SK-MEL-5 (cell line): Measurements from ENCODE around the gene LIMD2. TPM values are rescaled to one million over a fixed set of nuclear protein-coding genes. Genes with fewer than 3 reads are reported as not detected.
"Not testable (repeated sequence)": the region's sequence is repeated elsewhere in the genome, so short reads cannot be mapped to it uniquely, and the experiment has no call there.

Experiments
- DNase-seq: peaks from one replicate; pipeline ENCODE4 v3.0.0-alpha.2; 2016; ENCODE audit warnings: low read depth, low spot score
- in situ Hi-C: cut with HindIII; loops from 2 replicates; pipeline ENCODE4 v1.10.0; 2016; ENCODE audit warnings: low sequenced_read_pairs, high pct_unique_total_duplicates, low pct_unique_long_range_greater_than_20kb
- polyA plus RNA-seq, 2 experiments: library from polyadenylated mRNA; depleted of rRNA; stranded (reverse); fragments of >200 nt; gene quantifications; 2 replicates each; pipeline ENCODE4 v1.2.3, GENCODE V29; 2015
- total RNA-seq: library from RNA; depleted of rRNA; stranded (reverse); fragments of >200 nt; shearing (Covaris generic); gene quantifications from 2 replicates; pipeline ENCODE4 v1.2.3, GENCODE V29; 2014; rRNA removed

The LIMD2 gene
- total RNA-seq: 12.0 and 18.6 TPM in 2 replicates
- 6.5 and 12.1 TPM in 2 replicates for polyA plus RNA-seq (2015; cell fraction: cytosol; rRNA removed)
- 30.4 and 43.0 TPM in 2 replicates for polyA plus RNA-seq (2015; cell fraction: nucleus; rRNA removed)

- DNase-seq: no peak
- in situ Hi-C loops: no loop called here
Measured at GRCh38 chr17:63699638-63700527, at the start of gene LIMD2. Gene LIMD2 (minus strand): TSS chr17:63700125. CDS start chr17:63699298, 827 bp downstream.

DNA sequence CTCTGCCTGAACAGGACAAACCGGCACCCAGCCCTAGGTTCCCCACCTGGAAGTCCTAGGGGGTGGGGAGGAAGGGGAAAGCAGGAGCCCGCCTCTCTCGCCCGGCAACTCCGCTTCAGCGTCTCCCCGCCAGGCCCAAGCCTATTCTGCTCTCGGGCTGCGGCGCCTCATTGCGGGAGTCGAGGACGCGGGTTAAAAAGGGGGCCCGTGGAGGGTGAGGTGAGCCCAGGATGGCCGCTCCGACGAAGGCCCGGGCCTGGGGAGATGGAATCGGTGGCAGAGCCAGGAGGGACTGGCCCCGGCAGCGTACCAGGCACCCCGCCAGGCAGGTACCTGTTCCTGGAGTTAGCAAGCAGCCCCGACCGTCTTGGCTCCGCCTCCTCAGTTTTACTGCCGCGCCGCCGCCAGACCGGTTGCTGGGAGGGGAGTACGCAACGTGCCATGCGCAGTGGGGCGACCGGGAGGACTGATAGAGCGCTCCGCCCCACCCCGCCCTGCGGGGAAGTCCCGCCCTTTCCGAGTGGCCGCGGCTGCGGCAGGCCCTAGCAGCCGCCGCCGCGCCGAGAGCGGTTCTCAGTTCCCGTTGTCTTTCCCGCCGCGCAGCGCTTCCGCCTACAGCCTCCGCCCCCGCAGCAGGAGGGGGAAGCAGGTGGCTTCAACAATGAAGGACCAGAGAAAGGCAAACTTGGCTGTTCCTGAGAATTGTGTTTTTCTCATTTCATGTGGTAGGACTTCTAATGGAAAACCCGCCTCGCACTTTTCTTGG is 41.7 kb upstream of the LIMD2 start, which contains the start of gene STRADA:
TSS of gene STRADA (minus strand) at position 392 of the 766 bp plus-strand sequence. CDS start 13,430 bp downstream, outside the sequence.
- in situ Hi-C loops: no loop called here

GRCh38 chr17:63741143-63741407 is 41.1 kb upstream of the LIMD2 start:
- in situ Hi-C loops: no loop called here
- DNase-seq: no peak

More for the DNA sequence above, 41.7 kb upstream of the LIMD2 start, which contains the start of gene STRADA:
- DNase-seq: peak; percentile 98

DNA sequence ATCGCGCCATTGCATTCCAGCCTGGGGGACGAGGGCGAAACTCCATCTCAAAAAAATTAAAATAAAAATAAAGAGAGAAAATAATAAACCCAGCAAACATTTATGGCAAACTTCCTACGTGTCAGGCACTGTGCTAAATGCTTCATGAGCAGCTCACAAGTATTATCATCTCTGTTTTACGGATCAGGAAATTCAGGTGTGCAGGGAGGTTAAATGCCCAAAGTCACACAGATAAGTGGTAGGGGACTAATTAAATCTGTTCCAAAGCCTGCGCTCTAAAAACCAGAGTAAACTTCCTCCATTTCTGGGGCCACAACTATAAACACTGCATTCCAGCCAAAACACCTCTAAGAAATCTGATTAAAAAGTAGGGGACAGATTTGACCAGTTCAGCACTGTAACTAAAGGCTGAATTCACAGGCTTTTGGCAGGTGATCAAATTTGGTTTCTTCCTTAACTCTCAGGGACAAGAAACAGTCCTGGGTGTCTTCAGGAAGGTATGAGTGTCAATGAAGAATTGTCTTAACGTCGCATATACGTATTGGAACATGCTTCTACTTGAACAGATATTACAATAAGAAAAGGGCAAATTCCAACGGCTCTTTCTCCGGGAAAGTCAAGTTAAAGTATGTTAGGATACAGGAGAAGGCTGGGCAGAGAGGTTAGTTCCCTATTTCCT is 40.7 kb upstream of the LIMD2 start:
- in situ Hi-C loops: no loop called here
- no peak for DNase-seq

DNA sequence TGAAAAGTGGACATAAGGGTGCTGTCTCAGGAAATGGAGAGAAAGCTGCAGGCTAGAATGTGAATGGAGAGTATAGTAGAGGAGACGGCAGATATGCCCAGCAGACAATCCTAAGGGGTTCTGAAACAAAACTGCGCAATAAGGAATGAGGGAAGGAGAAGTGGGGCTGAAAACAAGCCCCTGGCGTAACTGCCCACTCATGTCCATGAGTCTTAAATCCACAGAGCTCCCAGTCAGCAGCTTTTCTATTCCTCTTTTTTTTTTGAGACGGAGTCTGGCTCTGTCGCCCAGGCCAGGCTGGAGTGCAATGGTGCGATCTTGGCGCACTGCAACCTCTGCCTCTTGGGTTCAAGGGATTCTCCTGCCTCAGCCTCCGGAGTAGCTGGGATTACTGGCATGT is 35.8 kb upstream of the LIMD2 start:
- in situ Hi-C loops: no loop called here
- no peak for DNase-seq

GRCh38 chr17:63722403-63722802 is 22.5 kb upstream of the LIMD2 start:
- no peak for DNase-seq
- in situ Hi-C loops: no loop called here

- in situ Hi-C loops, DNase-seq: not testable (repeated sequence)
Measured at GRCh38 chr17:63720194-63720593, 20.3 kb upstream of the LIMD2 start.

GRCh38 chr17:63718988-63719387 is 19.1 kb upstream of the LIMD2 start:
- no peak for DNase-seq
- in situ Hi-C loops: no loop called here

GRCh38 chr17:63716426-63716825 is 16.5 kb upstream of the LIMD2 start:
- no peak for DNase-seq
- in situ Hi-C loops: no loop called here

- DNase-seq: no peak
- in situ Hi-C loops: no loop called here
Measured at GRCh38 chr17:63714550-63715277, 14.8 kb upstream of the LIMD2 start.

GRCh38 chr17:63709110-63709509 is 9.2 kb upstream of the LIMD2 start:
- no peak for DNase-seq
- in situ Hi-C loops: no loop called here

- in situ Hi-C loops: no loop called here
Measured at GRCh38 chr17:63707151-63707550, 7.2 kb upstream of the LIMD2 start.

GRCh38 chr17:63706336-63707082 is 6.6 kb upstream of the LIMD2 start:
- no peak for DNase-seq
- in situ Hi-C loops: no loop called here

More at GRCh38 chr17:63707151-63707550, 7.2 kb upstream of the LIMD2 start:
- no peak for DNase-seq

GRCh38 chr17:63705657-63706056 is 5.7 kb upstream of the LIMD2 start:
- in situ Hi-C loops: no loop called here

DNA sequence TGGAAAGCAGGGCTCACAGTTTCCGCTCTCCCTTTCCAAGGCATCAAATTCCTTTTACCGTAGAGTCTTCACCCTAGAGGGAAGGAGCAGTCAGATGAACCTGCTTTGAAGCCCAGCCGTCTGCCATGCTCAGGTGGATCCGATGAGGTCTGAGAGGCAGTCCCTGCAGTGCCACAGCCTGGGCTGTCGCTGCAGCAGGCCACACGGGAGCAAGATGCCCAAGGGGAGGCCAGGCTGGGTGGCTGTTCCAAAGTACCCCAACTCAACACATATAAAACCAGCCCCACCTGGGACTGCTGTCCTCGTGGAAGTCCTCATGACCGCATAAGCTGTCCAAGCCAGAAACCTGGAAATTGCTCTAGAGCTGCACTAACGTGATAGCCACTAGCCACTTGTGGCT is 4.9 kb upstream of the LIMD2 start:
- in situ Hi-C loops: no loop called here
- no peak for DNase-seq

More at GRCh38 chr17:63705657-63706056, 5.7 kb upstream of the LIMD2 start:
- DNase-seq: no peak

- DNase-seq: no peak
- in situ Hi-C loops: no loop called here
Measured at GRCh38 chr17:63704259-63704576, 4.3 kb upstream of the LIMD2 start.
